Testis (tissue), 2 donors: Measurements from ENCODE around the gene ZNF383.
"Not testable (repeated sequence)": the region's sequence is repeated elsewhere in the genome, so short reads cannot be mapped to it uniquely, and the experiment has no call there.

Source experiments
- POLR2A ChIP-seq: fragments of 450-650 bp; IDR thresholded peaks from one replicate; pipeline ENCODE4 v1.6.1; 2017; ENCODE audit warnings: antibody characterized with exemption, mild to moderate bottlenecking, moderate library complexity
- TF ChIP-seq, protein P1 (sequence below), 3 experiments: fragments of 450-650 bp in 2 of 3; fragments of 200-600 bp in 1 of 3; sonication (generic) in 1 of 3; IDR thresholded peaks; one replicate each; pipeline ENCODE4 v1.5.1; 2016 to 2019; ENCODE audit warnings: antibody characterized with exemption in 3 of 3, mild to moderate bottlenecking in 2 of 3, moderate library complexity in 1 of 3

GRCh38 chr19:37289229-37289628, 71.2 kb downstream of the ZNF383 start:
- TF ChIP-seq, protein P1, sequence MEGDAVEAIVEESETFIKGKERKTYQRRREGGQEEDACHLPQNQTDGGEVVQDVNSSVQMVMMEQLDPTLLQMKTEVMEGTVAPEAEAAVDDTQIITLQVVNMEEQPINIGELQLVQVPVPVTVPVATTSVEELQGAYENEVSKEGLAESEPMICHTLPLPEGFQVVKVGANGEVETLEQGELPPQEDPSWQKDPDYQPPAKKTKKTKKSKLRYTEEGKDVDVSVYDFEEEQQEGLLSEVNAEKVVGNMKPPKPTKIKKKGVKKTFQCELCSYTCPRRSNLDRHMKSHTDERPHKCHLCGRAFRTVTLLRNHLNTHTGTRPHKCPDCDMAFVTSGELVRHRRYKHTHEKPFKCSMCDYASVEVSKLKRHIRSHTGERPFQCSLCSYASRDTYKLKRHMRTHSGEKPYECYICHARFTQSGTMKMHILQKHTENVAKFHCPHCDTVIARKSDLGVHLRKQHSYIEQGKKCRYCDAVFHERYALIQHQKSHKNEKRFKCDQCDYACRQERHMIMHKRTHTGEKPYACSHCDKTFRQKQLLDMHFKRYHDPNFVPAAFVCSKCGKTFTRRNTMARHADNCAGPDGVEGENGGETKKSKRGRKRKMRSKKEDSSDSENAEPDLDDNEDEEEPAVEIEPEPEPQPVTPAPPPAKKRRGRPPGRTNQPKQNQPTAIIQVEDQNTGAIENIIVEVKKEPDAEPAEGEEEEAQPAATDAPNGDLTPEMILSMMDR (IDR thresholded peaks at IDR 0.05), result not testable (repeated sequence)
- not testable (repeated sequence) for TF ChIP-seq POLR2A
